Peyer's patch (tissue), 4 donors: ENCODE measurements around the gene CRIM1.

Experiments used
- CTCF ChIP-seq, 6 experiments: fragments of 450-650 bp in 4 of 6; fragments of 200-600 bp in 2 of 6; sonication (generic) in 1 of 6; IDR thresholded peaks; one replicate each; pipeline ENCODE4 v1.5.1; 2017 to 2019; ENCODE audit warnings: antibody characterized with exemption in 6 of 6, mild to moderate bottlenecking in 3 of 6, moderate library complexity in 1 of 6
- POLR2A ChIP-seq, 2 donors: fragments of 450-650 bp; IDR thresholded peaks; one replicate each; pipeline ENCODE4 v1.5.1; 2017; ENCODE audit warnings: antibody characterized with exemption in 2 of 2, mild to moderate bottlenecking in 2 of 2, moderate library complexity in 2 of 2

DNA sequence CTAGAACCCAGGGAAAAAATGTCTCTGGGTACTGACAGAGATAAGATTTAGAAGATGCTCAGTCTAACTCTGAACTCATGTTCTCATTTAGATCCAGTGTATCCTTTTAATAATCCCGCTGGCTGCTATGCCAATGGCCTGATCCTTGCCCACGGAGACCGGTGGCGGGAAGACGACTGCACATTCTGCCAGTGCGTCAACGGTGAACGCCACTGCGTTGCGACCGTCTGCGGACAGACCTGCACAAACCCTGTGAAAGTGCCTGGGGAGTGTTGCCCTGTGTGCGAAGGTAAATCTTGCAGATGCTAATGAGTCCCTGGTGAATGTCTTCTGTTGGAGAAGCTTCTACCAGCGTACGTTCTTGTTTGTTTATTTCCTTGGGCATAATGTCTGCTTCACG, 123.8 kb downstream of the CRIM1 start:
- no peak for TF ChIP-seq CTCF (IDR thresholded peaks at IDR 0.05)
- no peak for TF ChIP-seq POLR2A (IDR thresholded peaks at IDR 0.05)
